GM23338 (cell line): Measurements from ENCODE around the gene ZNF74. TPM values are rescaled to one million over a fixed set of nuclear protein-coding genes. Genes with fewer than 3 reads are reported as not detected.

Experiments
- ATAC-seq: fragments of 200-7000 bp; cut with Tn5 transposase; 3 replicates; pipeline ENCODE4 v1.9.1; 2020
- DNase-seq: peaks from one replicate; pipeline ENCODE4 v3.0.0-alpha.2; 2015; ENCODE audit warnings: low spot score
- H2AFZ ChIP-seq: fragments of 200-600 bp; sonication (generic); 2 replicates; pipeline ENCODE4 v1.8.0; 2016; ENCODE audit warnings: antibody characterized with exemption, mild to moderate bottlenecking, moderate library complexity
- H3F3A ChIP-seq: fragments of 200-600 bp; sonication (generic); replicated peaks from 2 replicates; pipeline ENCODE4 v1.8.0; 2017; ENCODE audit warnings: antibody characterized with exemption, mixed run types, low read depth
- H3K27ac ChIP-seq: fragments of 200-600 bp; sonication (generic); 2 replicates; pipeline ENCODE4 v1.6.1; 2016; ENCODE audit warnings: low read depth
- H3K27me3 ChIP-seq: fragments of 200-600 bp; sonication (generic); 2 replicates; pipeline ENCODE4 v1.8.0; 2016; ENCODE audit warnings: mild to moderate bottlenecking, mixed run types, moderate library complexity; ENCODE audit not compliant: insufficient read depth
- H3K36me3 ChIP-seq: fragments of 200-600 bp; sonication (generic); 2 replicates; pipeline ENCODE4 v1.8.0; 2016; ENCODE audit warnings: mild to moderate bottlenecking; ENCODE audit not compliant: insufficient read depth
- H3K4me1 ChIP-seq: fragments of 200-600 bp; sonication (generic); 2 replicates; pipeline ENCODE4 v1.8.0; 2016; ENCODE audit warnings: mild to moderate bottlenecking, moderate library complexity; ENCODE audit not compliant: insufficient read depth
- H3K4me2 ChIP-seq: fragments of 200-600 bp; sonication (generic); 2 replicates; pipeline ENCODE4 v1.7.1; 2017; ENCODE audit warnings: mixed run types
- H3K4me3 ChIP-seq: fragments of 200-600 bp; sonication (generic); 2 replicates; pipeline ENCODE4 v1.6.1; 2016; ENCODE audit warnings: mixed run types
- H3K79me2 ChIP-seq: fragments of 200-600 bp; sonication (generic); replicated peaks from 2 replicates; pipeline ENCODE4 v1.8.0; 2017; ENCODE audit warnings: mild to moderate bottlenecking; ENCODE audit not compliant: insufficient read depth
- H3K9me2 ChIP-seq: fragments of 200-600 bp; sonication (generic); 2 replicates; pipeline ENCODE4 v1.8.0; 2017; ENCODE audit not compliant: insufficient read depth
- H4K20me1 ChIP-seq: fragments of 200-600 bp; sonication (generic); replicated peaks from 2 replicates; pipeline ENCODE4 v1.8.0; 2017; ENCODE audit warnings: mild to moderate bottlenecking; ENCODE audit not compliant: insufficient read depth
- H3K27ac Mint-ChIP-seq: 2 replicates; pipeline ENCODE4 v1.8.0; 2020; ENCODE audit warnings: inconsistent platforms, mild to moderate bottlenecking, moderate library complexity, mixed read lengths
- H3K27me3 Mint-ChIP-seq: 3 replicates; pipeline ENCODE4 v1.8.0; 2022; ENCODE audit warnings: low read depth, mild to moderate bottlenecking, moderate library complexity, mixed read lengths, inconsistent platforms; ENCODE audit not compliant: insufficient read depth, poor library complexity
- H3K36me3 Mint-ChIP-seq: 3 replicates; pipeline ENCODE4 v1.8.0; 2021; ENCODE audit warnings: low read depth, mild to moderate bottlenecking, inconsistent platforms, moderate library complexity, mixed read lengths
- H3K4me1 Mint-ChIP-seq: 3 replicates; pipeline ENCODE4 v1.8.0; 2020; ENCODE audit warnings: mild to moderate bottlenecking, inconsistent platforms, mixed read lengths
- H3K4me3 Mint-ChIP-seq: 3 replicates; pipeline ENCODE4 v1.8.0; 2021; ENCODE audit warnings: moderate library complexity, mild to moderate bottlenecking, inconsistent platforms, mixed read lengths
- H3K9me3 Mint-ChIP-seq: 3 replicates; pipeline ENCODE4 v1.8.0; 2020; ENCODE audit warnings: moderate library complexity, mild to moderate bottlenecking, inconsistent platforms, mixed read lengths
- CTCF ChIP-seq, 2 experiments: fragments of 200-600 bp in 1 of 2; sonication (generic) in 1 of 2; conservative IDR thresholded peaks; 2 replicates each; pipeline versions ENCODE4 v1.5.1 to v1.6.1; 2016 to 2017; ENCODE audit warnings: antibody characterized with exemption in 2 of 2, low read depth in 2 of 2, mild to moderate bottlenecking in 2 of 2, moderate library complexity in 1 of 2
- EZH2 ChIP-seq: fragments of 200-600 bp; sonication (generic); IDR thresholded peaks from one replicate; pipeline ENCODE4 v1.8.0; 2017; ENCODE audit warnings: antibody characterized with exemption, mild to moderate bottlenecking, low read depth; ENCODE audit not compliant: unreplicated experiment
- JUNB ChIP-seq: IDR thresholded peaks from one replicate; pipeline ENCODE4 v1.6.1; 2016; ENCODE audit warnings: antibody characterized with exemption; ENCODE audit not compliant: unreplicated experiment
- POLR2AphosphoS5 ChIP-seq: IDR thresholded peaks from 2 replicates; pipeline ENCODE4 v1.6.1; 2016; ENCODE audit warnings: antibody characterized with exemption, low read depth
- ZNF114 ChIP-seq: fragments of 250-450 bp; sonication (Bioruptor Pico); IDR thresholded peaks from 2 replicates; pipeline ENCODE4 v1.5.0; 2020; ENCODE audit warnings: mild to moderate bottlenecking, moderate library complexity
- ZNF331 ChIP-seq: fragments of 250-450 bp; sonication (Bioruptor Pico); IDR thresholded peaks from 2 replicates; pipeline ENCODE4 v1.5.0; 2020; ENCODE audit warnings: low read depth, mild to moderate bottlenecking, moderate library complexity
- ZNF462 ChIP-seq: fragments of 250-450 bp; sonication (Bioruptor Pico); IDR thresholded peaks from 2 replicates; pipeline ENCODE4 v1.5.0; 2020; ENCODE audit warnings: mild to moderate bottlenecking, moderate library complexity
- polyA plus RNA-seq: library from polyadenylated mRNA; unstranded; fragments of >200 nt; fragmentation: Nextera tagmentation; extraction: Ambion mirVana; gene quantifications from 2 replicates; pipeline ENCODE4 v1.2.1, GENCODE V29; 2016
- total RNA-seq: library from RNA; depleted of rRNA; stranded (reverse); fragments of >200 nt; shearing (Covaris generic); gene quantifications from 2 replicates; pipeline ENCODE4 v1.2.3, GENCODE V29; 2014

The ZNF74 gene
- total and polyA plus RNA-seq, 2 experiments from 2014 or later: 16.1 to 94.0 TPM

GRCh38 chr22:20401376-20402014 is 7.5 kb downstream of the ZNF74 start:
- no peaks in the 10 kb centered on the region; the same call in 1 of the 2 replicates for H3K36me3 ChIP-seq

GRCh38 chr22:20402960-20403778 is 9.2 kb downstream of the ZNF74 start:
- Histone ChIP-seq H3K79me2 (peaks cover 26% of the 10 kb centered on the region), H3K9me2 (no peaks in the 10 kb centered on the region), H2AFZ (no peak overlapping the region), H3K27me3 (no peaks in the 10 kb centered on the region), H3F3A (no peaks in the 10 kb centered on the region), H3K27ac (no peak overlapping the region), H3K36me3 (no peaks in the 10 kb centered on the region; the same call in 1 of the 2 replicates), H4K20me1 (peaks cover 16% of the 10 kb centered on the region; the same call in 1 of the 2 replicates), H3K4me1 (no peaks in the 10 kb centered on the region), H3K4me3 (no peak overlapping the region), H3K4me2 (no peak overlapping the region)
- Mint-ChIP-seq H3K4me1 (peaks cover 3% of the 10 kb centered on the region), H3K36me3 (peaks cover 48% of the 10 kb centered on the region), H3K9me3 (peaks cover 2% of the 10 kb centered on the region; the same call in 2 of the 3 replicates), H3K27me3 (peaks cover 3% of the 10 kb centered on the region), H3K4me3 (no peak overlapping the region), H3K27ac (no peak overlapping the region)
- DNase-seq (no peak), ATAC-seq (no peak)
- TF ChIP-seq CTCF (conservative IDR thresholded peaks at IDR 0.05; ENCODE audit: low read depth in 2 of 2) (no peak), ZNF462 (no peak), ZNF114 (CRISPR knock-in tag) (no peak), ZNF331 (CRISPR knock-in tag) (no peak), POLR2AphosphoS5 (no peak), EZH2 (no peak), JUNB (no peak)

More at GRCh38 chr22:20401376-20402014, 7.5 kb downstream of the ZNF74 start:
- no peak for TF ChIP-seq ZNF331 (CRISPR knock-in tag)
- H3K4me1 ChIP-seq: no peaks in the 10 kb centered on the region; the same call in 1 of the 2 replicates
- H4K20me1 ChIP-seq: peaks cover 29% of the 10 kb centered on the region
- no peak overlapping the region for H3K4me3 Mint-ChIP-seq
- H3K79me2 ChIP-seq: peaks cover 43% of the 10 kb centered on the region
- peaks cover 3% of the 10 kb centered on the region for H3K27me3 Mint-ChIP-seq
- peaks cover 6% of the 10 kb centered on the region for H3K4me1 Mint-ChIP-seq
- no peaks in the 10 kb centered on the region for H3F3A ChIP-seq
- H3K27ac ChIP-seq: no peak overlapping the region
- no peak for DNase-seq
- no peak overlapping the region for H3K4me2 ChIP-seq
- no peaks in the 10 kb centered on the region for H3K9me2 ChIP-seq
- H2AFZ ChIP-seq: no peak overlapping the region
- H3K4me3 ChIP-seq: no peak overlapping the region
- peaks cover 46% of the 10 kb centered on the region for H3K36me3 Mint-ChIP-seq
- H3K27me3 ChIP-seq: no peaks in the 10 kb centered on the region
- H3K27ac Mint-ChIP-seq: no peak overlapping the region
- H3K9me3 Mint-ChIP-seq: peaks cover 2% of the 10 kb centered on the region; the same call in 2 of the 3 replicates
- no peak for ATAC-seq
